GM23338 (cell line): ENCODE data around the gene NPLOC4. TPM values are rescaled to one million over a fixed set of nuclear protein-coding genes. Genes with fewer than 3 reads are reported as not detected.

Experiments used
- ATAC-seq: fragments of 200-7000 bp; cut with Tn5 transposase; 3 replicates; pipeline ENCODE4 v1.9.1; 2020
- DNase-seq: peaks from one replicate; pipeline ENCODE4 v3.0.0-alpha.2; 2015; ENCODE audit warnings: low spot score
- H2AFZ ChIP-seq: fragments of 200-600 bp; sonication (generic); 2 replicates; pipeline ENCODE4 v1.8.0; 2016; ENCODE audit warnings: antibody characterized with exemption, mild to moderate bottlenecking, moderate library complexity
- H3F3A ChIP-seq: fragments of 200-600 bp; sonication (generic); replicated peaks from 2 replicates; pipeline ENCODE4 v1.8.0; 2017; ENCODE audit warnings: antibody characterized with exemption, mixed run types, low read depth
- H3K27ac ChIP-seq: fragments of 200-600 bp; sonication (generic); 2 replicates; pipeline ENCODE4 v1.6.1; 2016; ENCODE audit warnings: low read depth
- H3K27me3 ChIP-seq: fragments of 200-600 bp; sonication (generic); 2 replicates; pipeline ENCODE4 v1.8.0; 2016; ENCODE audit warnings: mild to moderate bottlenecking, mixed run types, moderate library complexity; ENCODE audit not compliant: insufficient read depth
- H3K36me3 ChIP-seq: fragments of 200-600 bp; sonication (generic); 2 replicates; pipeline ENCODE4 v1.8.0; 2016; ENCODE audit warnings: mild to moderate bottlenecking; ENCODE audit not compliant: insufficient read depth
- H3K4me1 ChIP-seq: fragments of 200-600 bp; sonication (generic); 2 replicates; pipeline ENCODE4 v1.8.0; 2016; ENCODE audit warnings: mild to moderate bottlenecking, moderate library complexity; ENCODE audit not compliant: insufficient read depth
- H3K4me2 ChIP-seq: fragments of 200-600 bp; sonication (generic); 2 replicates; pipeline ENCODE4 v1.7.1; 2017; ENCODE audit warnings: mixed run types
- H3K4me3 ChIP-seq: fragments of 200-600 bp; sonication (generic); 2 replicates; pipeline ENCODE4 v1.6.1; 2016; ENCODE audit warnings: mixed run types
- H3K79me2 ChIP-seq: fragments of 200-600 bp; sonication (generic); replicated peaks from 2 replicates; pipeline ENCODE4 v1.8.0; 2017; ENCODE audit warnings: mild to moderate bottlenecking; ENCODE audit not compliant: insufficient read depth
- H3K9me2 ChIP-seq: fragments of 200-600 bp; sonication (generic); 2 replicates; pipeline ENCODE4 v1.8.0; 2017; ENCODE audit not compliant: insufficient read depth
- H4K20me1 ChIP-seq: fragments of 200-600 bp; sonication (generic); replicated peaks from 2 replicates; pipeline ENCODE4 v1.8.0; 2017; ENCODE audit warnings: mild to moderate bottlenecking; ENCODE audit not compliant: insufficient read depth
- H3K27ac Mint-ChIP-seq: 2 replicates; pipeline ENCODE4 v1.8.0; 2020; ENCODE audit warnings: inconsistent platforms, mild to moderate bottlenecking, moderate library complexity, mixed read lengths
- H3K27me3 Mint-ChIP-seq: 3 replicates; pipeline ENCODE4 v1.8.0; 2022; ENCODE audit warnings: low read depth, mild to moderate bottlenecking, moderate library complexity, mixed read lengths, inconsistent platforms; ENCODE audit not compliant: insufficient read depth, poor library complexity
- H3K36me3 Mint-ChIP-seq: 3 replicates; pipeline ENCODE4 v1.8.0; 2021; ENCODE audit warnings: low read depth, mild to moderate bottlenecking, inconsistent platforms, moderate library complexity, mixed read lengths
- H3K4me1 Mint-ChIP-seq: 3 replicates; pipeline ENCODE4 v1.8.0; 2020; ENCODE audit warnings: mild to moderate bottlenecking, inconsistent platforms, mixed read lengths
- H3K4me3 Mint-ChIP-seq: 3 replicates; pipeline ENCODE4 v1.8.0; 2021; ENCODE audit warnings: moderate library complexity, mild to moderate bottlenecking, inconsistent platforms, mixed read lengths
- H3K9me3 Mint-ChIP-seq: 3 replicates; pipeline ENCODE4 v1.8.0; 2020; ENCODE audit warnings: moderate library complexity, mild to moderate bottlenecking, inconsistent platforms, mixed read lengths
- CREB1 ChIP-seq: fragments of 250-450 bp; sonication (Bioruptor Pico); IDR thresholded peaks from 2 replicates; pipeline ENCODE4 v1.5.0; 2020; ENCODE audit warnings: low read depth, mild to moderate bottlenecking, moderate library complexity
- CTCF ChIP-seq, 2 experiments: fragments of 200-600 bp in 1 of 2; sonication (generic) in 1 of 2; conservative IDR thresholded peaks; 2 replicates each; pipeline versions ENCODE4 v1.5.1 to v1.6.1; 2016 to 2017; ENCODE audit warnings: antibody characterized with exemption in 2 of 2, low read depth in 2 of 2, mild to moderate bottlenecking in 2 of 2, moderate library complexity in 1 of 2
- ETS1 ChIP-seq: IDR thresholded peaks from 2 replicates; pipeline ENCODE4 v1.6.1; 2016; ENCODE audit warnings: antibody characterized with exemption
- EZH2 ChIP-seq: fragments of 200-600 bp; sonication (generic); IDR thresholded peaks from one replicate; pipeline ENCODE4 v1.8.0; 2017; ENCODE audit warnings: antibody characterized with exemption, mild to moderate bottlenecking, low read depth; ENCODE audit not compliant: unreplicated experiment
- NANOG ChIP-seq: IDR thresholded peaks from 2 replicates; pipeline ENCODE4 v1.6.1; 2016; ENCODE audit warnings: antibody characterized with exemption, borderline replicate concordance
- POLR2AphosphoS5 ChIP-seq: IDR thresholded peaks from 2 replicates; pipeline ENCODE4 v1.6.1; 2016; ENCODE audit warnings: antibody characterized with exemption, low read depth
- ZNF462 ChIP-seq: fragments of 250-450 bp; sonication (Bioruptor Pico); IDR thresholded peaks from 2 replicates; pipeline ENCODE4 v1.5.0; 2020; ENCODE audit warnings: mild to moderate bottlenecking, moderate library complexity
- polyA plus RNA-seq: library from polyadenylated mRNA; unstranded; fragments of >200 nt; fragmentation: Nextera tagmentation; extraction: Ambion mirVana; gene quantifications from 2 replicates; pipeline ENCODE4 v1.2.1, GENCODE V29; 2016
- total RNA-seq: library from RNA; depleted of rRNA; stranded (reverse); fragments of >200 nt; shearing (Covaris generic); gene quantifications from 2 replicates; pipeline ENCODE4 v1.2.3, GENCODE V29; 2014

The NPLOC4 gene
- total and polyA plus RNA-seq, 2 experiments from 2014 or later: 24.1 to 79.1 TPM

- TF ChIP-seq ZNF462 (CRISPR knock-in tag): no peak
These were observed 10.1 kb upstream of the NPLOC4 start (continued) for GRCh38 chr17:81646869-81647600.

- H3K27ac Mint-ChIP-seq: no peak overlapping the region
- TF ChIP-seq CREB1 (no peak), POLR2AphosphoS5 (no peak), ETS1 (no peak), EZH2 (no peak), CTCF (conservative IDR thresholded peaks at IDR 0.05; ENCODE audit: low read depth in 2 of 2) (no peak), NANOG (no peak)
- no peak for DNase-seq
These were observed 8.4 kb upstream of the NPLOC4 start for GRCh38 chr17:81644976-81645952.

More at GRCh38 chr17:81644976-81645952, 8.4 kb upstream of the NPLOC4 start:
- no peaks in the 10 kb centered on the region for H3K79me2 ChIP-seq
- no peaks in the 10 kb centered on the region for H3K36me3 Mint-ChIP-seq
- peaks cover 11% of the 10 kb centered on the region for H3K4me1 ChIP-seq
- H3K4me3 ChIP-seq: no peak overlapping the region
- ATAC-seq: no peak
- H3K36me3 ChIP-seq: no peaks in the 10 kb centered on the region
- H3K9me2 ChIP-seq: no peaks in the 10 kb centered on the region
- no peak overlapping the region for H3K4me2 ChIP-seq
- H3K9me3 Mint-ChIP-seq: peaks cover 9% of the 10 kb centered on the region; the same call in 1 of the 3 replicates
- peaks cover 34% of the 10 kb centered on the region for H3K27me3 ChIP-seq
- H3K27me3 Mint-ChIP-seq: peaks cover 37% of the 10 kb centered on the region
- peaks cover 6% of the 10 kb centered on the region for H3K4me1 Mint-ChIP-seq
- H4K20me1 ChIP-seq: no peaks in the 10 kb centered on the region
- H3K4me3 Mint-ChIP-seq: no peak overlapping the region
- H3K27ac ChIP-seq: no peak overlapping the region
- H2AFZ ChIP-seq: no peak overlapping the region
- H3F3A ChIP-seq: peaks cover 13% of the 10 kb centered on the region; the same call in 1 of the 2 replicates
